Parathyroid adenoma (tissue), 2 donors: ENCODE data around the gene HTR3E.

Source experiments
- H2AFZ ChIP-seq: fragments of 300-600 bp; sonication (generic); one replicate; pipeline ENCODE4 v1.7.0; 2017; ENCODE audit warnings: antibody characterized with exemption, mild to moderate bottlenecking
- H3K27ac ChIP-seq: fragments of 300-600 bp; sonication (generic); one replicate; pipeline ENCODE4 v1.7.0; 2017
- H3K27me3 ChIP-seq: fragments of 300-600 bp; sonication (generic); one replicate; pipeline ENCODE4 v1.7.0; 2017; ENCODE audit warnings: low read length; ENCODE audit not compliant: control insufficient read depth, insufficient read depth
- H3K36me3 ChIP-seq: fragments of 300-600 bp; sonication (generic); one replicate; pipeline ENCODE4 v1.7.0; 2017; ENCODE audit warnings: low read length; ENCODE audit not compliant: control insufficient read depth, insufficient read depth
- H3K4me1 ChIP-seq: fragments of 300-600 bp; sonication (generic); one replicate; pipeline ENCODE4 v1.7.0; 2017; ENCODE audit warnings: control low read depth
- H3K4me2 ChIP-seq: fragments of 300-600 bp; sonication (generic); one replicate; pipeline ENCODE4 v1.7.0; 2017; ENCODE audit warnings: low read length
- H3K4me3 ChIP-seq: fragments of 300-600 bp; sonication (generic); one replicate; pipeline ENCODE4 v1.7.0; 2017; ENCODE audit warnings: low read depth, low read length
- H3K79me2 ChIP-seq: fragments of 300-600 bp; sonication (generic); one replicate; pipeline ENCODE4 v1.7.0; 2017; ENCODE audit warnings: control low read depth
- H3K9ac ChIP-seq: fragments of 300-600 bp; sonication (generic); one replicate; pipeline ENCODE4 v1.7.0; 2017; ENCODE audit warnings: mild to moderate bottlenecking
- H3K9me3 ChIP-seq: fragments of 300-600 bp; sonication (generic); one replicate; pipeline ENCODE4 v1.7.0; 2017; ENCODE audit warnings: low read length; ENCODE audit not compliant: control insufficient read depth
- TF ChIP-seq, protein P1 (sequence below): fragments of 300-600 bp; sonication (generic); IDR thresholded peaks from one replicate; pipeline ENCODE4 v1.7.0; 2017; ENCODE audit warnings: antibody characterized with exemption, mild to moderate bottlenecking
- donor health status: primary hyperparathyroidism.

Gene HTR3E

DNA sequence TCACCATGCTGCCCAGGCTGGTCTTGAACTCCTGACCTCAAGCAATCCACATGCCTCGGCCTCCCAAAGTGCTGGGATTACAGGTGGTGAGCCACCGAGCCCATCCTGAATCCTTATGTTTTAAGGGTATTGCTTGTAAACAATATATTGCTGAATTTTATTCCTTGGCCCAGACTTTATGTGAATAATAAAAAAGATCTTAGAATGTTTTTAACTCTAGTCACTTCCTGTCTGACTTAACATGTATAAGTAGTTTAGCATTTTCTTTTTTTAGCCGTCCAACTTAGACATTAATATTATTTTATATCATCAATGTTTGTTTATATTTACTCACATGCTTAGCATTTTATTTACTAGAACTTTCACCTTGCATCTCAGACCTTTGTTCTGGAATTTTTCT lies 29.1 kb downstream of the HTR3E start:
- Histone ChIP-seq H3K4me2 (no peak overlapping the region), H3K9ac (no peak overlapping the region), H3K27me3 (no peaks in the 10 kb centered on the region), H3K4me1 (no peaks in the 10 kb centered on the region), H3K36me3 (no peaks in the 10 kb centered on the region), H3K4me3 (no peak overlapping the region), H3K27ac (no peak overlapping the region), H2AFZ (no peak overlapping the region), H3K9me3 (no peaks in the 10 kb centered on the region), H3K79me2 (no peaks in the 10 kb centered on the region)
- TF ChIP-seq, protein P1, sequence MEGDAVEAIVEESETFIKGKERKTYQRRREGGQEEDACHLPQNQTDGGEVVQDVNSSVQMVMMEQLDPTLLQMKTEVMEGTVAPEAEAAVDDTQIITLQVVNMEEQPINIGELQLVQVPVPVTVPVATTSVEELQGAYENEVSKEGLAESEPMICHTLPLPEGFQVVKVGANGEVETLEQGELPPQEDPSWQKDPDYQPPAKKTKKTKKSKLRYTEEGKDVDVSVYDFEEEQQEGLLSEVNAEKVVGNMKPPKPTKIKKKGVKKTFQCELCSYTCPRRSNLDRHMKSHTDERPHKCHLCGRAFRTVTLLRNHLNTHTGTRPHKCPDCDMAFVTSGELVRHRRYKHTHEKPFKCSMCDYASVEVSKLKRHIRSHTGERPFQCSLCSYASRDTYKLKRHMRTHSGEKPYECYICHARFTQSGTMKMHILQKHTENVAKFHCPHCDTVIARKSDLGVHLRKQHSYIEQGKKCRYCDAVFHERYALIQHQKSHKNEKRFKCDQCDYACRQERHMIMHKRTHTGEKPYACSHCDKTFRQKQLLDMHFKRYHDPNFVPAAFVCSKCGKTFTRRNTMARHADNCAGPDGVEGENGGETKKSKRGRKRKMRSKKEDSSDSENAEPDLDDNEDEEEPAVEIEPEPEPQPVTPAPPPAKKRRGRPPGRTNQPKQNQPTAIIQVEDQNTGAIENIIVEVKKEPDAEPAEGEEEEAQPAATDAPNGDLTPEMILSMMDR, result no peak

DNA sequence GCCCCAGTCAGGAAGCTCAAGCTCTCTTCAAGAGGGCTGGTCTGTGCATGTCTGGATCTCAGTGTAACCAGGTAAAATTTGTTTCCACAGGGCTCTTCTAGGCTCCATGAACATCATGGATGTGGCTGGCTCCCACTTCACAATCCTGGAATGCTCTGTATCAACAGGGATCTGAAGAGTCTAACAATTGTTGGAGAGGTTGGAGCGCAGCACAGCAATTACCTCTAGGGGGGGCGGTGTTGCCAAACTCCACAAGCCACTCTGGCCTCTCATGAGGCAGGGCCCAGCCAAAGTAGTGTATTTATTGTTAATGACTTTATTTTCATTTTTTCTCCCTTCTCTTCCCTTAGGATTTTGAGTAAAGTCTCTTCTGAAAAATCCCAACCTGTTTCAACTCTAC lies 32.1 kb downstream of the HTR3E start:
- Histone ChIP-seq H3K4me1 (no peaks in the 10 kb centered on the region), H3K27me3 (no peaks in the 10 kb centered on the region), H3K9me3 (no peaks in the 10 kb centered on the region), H3K36me3 (no peaks in the 10 kb centered on the region), H3K79me2 (no peaks in the 10 kb centered on the region), H3K4me3 (no peak overlapping the region), H3K9ac (no peak overlapping the region), H2AFZ (no peak overlapping the region), H3K4me2 (no peak overlapping the region), H3K27ac (no peak overlapping the region)
- TF ChIP-seq, protein P1, result no peak

DNA sequence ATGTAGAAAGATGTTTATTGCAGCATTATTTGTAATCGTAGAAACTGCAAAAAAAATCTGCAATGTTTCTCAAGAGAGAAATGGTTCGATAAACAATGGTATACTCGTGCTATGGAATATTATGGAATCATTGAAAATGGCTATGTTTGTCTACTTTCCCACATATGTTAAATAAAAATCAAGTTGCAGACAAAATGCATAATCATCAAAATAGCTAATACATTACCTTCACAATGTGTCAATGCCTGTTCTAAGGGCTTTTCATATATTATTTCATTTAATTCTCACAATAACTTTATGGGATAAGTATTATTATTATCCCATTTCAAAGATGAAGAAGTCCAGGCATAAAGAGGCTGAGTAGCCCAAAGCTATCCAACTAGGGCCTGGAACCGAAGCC lies 36.1 kb downstream of the HTR3E start:
- H3K4me3 ChIP-seq, result no peak overlapping the region
- H3K9me3 ChIP-seq, result no peaks in the 10 kb centered on the region
- H3K27ac ChIP-seq, result no peak overlapping the region
- no peak overlapping the region for H3K9ac ChIP-seq
- H3K27me3 ChIP-seq, result no peaks in the 10 kb centered on the region
- H3K4me1 ChIP-seq, result peaks cover 12% of the 10 kb centered on the region
- TF ChIP-seq, protein P1, result no peak
- H2AFZ ChIP-seq, result no peak overlapping the region
- peaks cover 19% of the 10 kb centered on the region for H3K79me2 ChIP-seq
- H3K36me3 ChIP-seq, result no peaks in the 10 kb centered on the region
- H3K4me2 ChIP-seq, result no peak overlapping the region

DNA sequence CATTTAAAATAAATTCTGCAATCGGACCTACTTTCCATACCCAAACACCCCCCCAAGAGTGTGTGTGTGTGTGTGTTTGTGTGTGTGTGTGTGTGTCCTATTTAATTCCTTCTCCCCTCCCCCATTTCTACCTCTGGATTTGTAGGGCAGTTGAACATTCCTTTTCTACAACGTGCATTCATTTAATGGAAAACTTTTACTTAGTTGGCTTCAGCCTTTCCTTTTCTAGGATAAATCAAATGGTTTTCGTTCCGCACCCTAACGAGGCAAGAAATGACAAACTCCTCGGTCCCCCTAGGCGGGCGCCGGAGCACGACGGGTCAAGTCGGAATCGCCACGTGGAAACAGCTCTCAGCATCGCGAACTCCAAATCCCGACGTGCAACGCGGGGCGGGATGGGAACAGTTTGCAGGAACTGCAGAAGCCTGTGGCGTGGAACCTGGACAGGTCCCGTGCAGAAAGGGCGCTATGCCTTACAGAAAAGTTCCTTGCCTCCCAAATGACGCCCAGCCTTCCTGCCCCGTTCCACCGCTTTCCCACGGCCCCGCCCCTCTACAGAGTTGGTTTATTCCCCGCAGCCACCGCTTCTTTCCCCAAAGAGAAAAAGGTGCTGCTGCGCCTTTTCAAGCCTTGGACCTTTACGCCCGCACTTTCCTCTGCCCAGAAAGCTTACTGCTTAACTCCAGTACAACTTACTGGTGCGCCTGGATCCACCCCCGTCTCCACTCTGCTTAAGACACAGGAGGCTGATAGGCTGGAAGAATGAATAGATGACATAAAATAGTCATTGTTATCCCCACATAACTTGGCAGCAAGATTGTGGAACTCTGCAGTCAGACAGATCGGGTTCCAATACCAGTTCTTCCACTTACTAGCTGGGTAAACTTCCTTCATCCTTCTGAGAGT lies 37.2 kb downstream of the HTR3E start:
- H3K9ac ChIP-seq, result no peak overlapping the region
- H3K27me3 ChIP-seq, result no peaks in the 10 kb centered on the region
- peak overlapping the region; percentile 86 for H2AFZ ChIP-seq
- H3K4me3 ChIP-seq, result peak overlapping the region; percentile 80
- peak overlapping the region; percentile 92 for H3K27ac ChIP-seq
- H3K36me3 ChIP-seq, result no peaks in the 10 kb centered on the region
- TF ChIP-seq, protein P1, result peak; percentile 3
- no peaks in the 10 kb centered on the region for H3K9me3 ChIP-seq
- H3K4me2 ChIP-seq, result peak overlapping the region; percentile 96
- H3K79me2 ChIP-seq, result peaks cover 23% of the 10 kb centered on the region
- H3K4me1 ChIP-seq, result peaks cover 12% of the 10 kb centered on the region
